Right kidney (tissue), 1 donor: Measurements from ENCODE around the gene CAPN14.

ENCODE experiments used
- DNase-seq: peaks from one replicate; pipeline ENCODE4 v3.0.0-alpha.2; 2016

CAPN14 gene

GRCh38 chr2:31241625-31242270, 24.4 kb upstream of the CAPN14 start:
- DNase-seq, result no peak

- DNase-seq, result no peak
These were observed 23.4 kb upstream of the CAPN14 start for GRCh38 chr2:31240381-31241365.

GRCh38 chr2:31239593-31240177, 22.4 kb upstream of the CAPN14 start:
- DNase-seq, result no peak

- DNase-seq, result no peak
These were observed 21.7 kb upstream of the CAPN14 start for GRCh38 chr2:31238906-31239592.

- no peak for DNase-seq
These were observed 21.0 kb upstream of the CAPN14 start for GRCh38 chr2:31238126-31238905.

GRCh38 chr2:31237348-31238017, 20.2 kb upstream of the CAPN14 start:
- no peak for DNase-seq

- no peak for DNase-seq
These were observed 19.3 kb upstream of the CAPN14 start for GRCh38 chr2:31236433-31237205.

GRCh38 chr2:31235504-31235902, 18.2 kb upstream of the CAPN14 start:
- no peak for DNase-seq

- DNase-seq, result no peak
These were observed 17.6 kb upstream of the CAPN14 start for GRCh38 chr2:31234683-31235503.

GRCh38 chr2:31233741-31234682, 16.7 kb upstream of the CAPN14 start, which contains the start of gene EHD3:
TSS of gene EHD3 (plus strand) at chr2:31234152. CDS start at chr2:31234622, 470 bp downstream.
- DNase-seq, result peak; percentile 87

- DNase-seq, result no peak
These were observed 15.9 kb upstream of the CAPN14 start for GRCh38 chr2:31233231-31233630.

- no peak for DNase-seq
These were observed 15.3 kb upstream of the CAPN14 start for GRCh38 chr2:31232586-31232985.

GRCh38 chr2:31231571-31232302, 14.4 kb upstream of the CAPN14 start:
- DNase-seq, result no peak

- no peak for DNase-seq
These were observed 13.4 kb upstream of the CAPN14 start for GRCh38 chr2:31230751-31231150.

GRCh38 chr2:31228717-31229116, 11.4 kb upstream of the CAPN14 start:
- DNase-seq, result no peak

GRCh38 chr2:31227711-31228125, 10.4 kb upstream of the CAPN14 start:
- no peak for DNase-seq

GRCh38 chr2:31227110-31227509, 9.8 kb upstream of the CAPN14 start:
- no peak for DNase-seq
